PC-9 (cell line): ENCODE data around the gene ARID3B.

ENCODE experiments used
- CTCF ChIP-seq: fragments of 200-600 bp; sonication (generic); conservative IDR thresholded peaks from 2 replicates; pipeline ENCODE4 v1.6.1; 2017; ENCODE audit warnings: mixed run types, antibody characterized with exemption, mild to moderate bottlenecking, moderate library complexity
- EZH2 ChIP-seq: fragments of 200-600 bp; sonication (generic); IDR thresholded peaks from 2 replicates; pipeline ENCODE4 v1.8.0; 2017; ENCODE audit warnings: antibody characterized with exemption, low read depth

GRCh38 chr15:74625693-74626092 is 84.7 kb downstream of the ARID3B start:
- no peak for TF ChIP-seq CTCF
- TF ChIP-seq EZH2: no peak
